Prostate gland (tissue), 2 donors: ENCODE results near the gene TAB2. TPM values are rescaled to one million over a fixed set of nuclear protein-coding genes. Genes with fewer than 3 reads are reported as not detected.

Experiments
- DNase-seq: peaks from one replicate; pipeline ENCODE4 v3.0.0-alpha.2; 2019; ENCODE audit warnings: low spot score
- H3K27ac ChIP-seq, 2 donors: fragments of 200-600 bp; sonication (generic); 2 replicates each; pipeline ENCODE4 v1.5.1; 2017 to 2019
- H3K27me3 ChIP-seq: fragments of 200-600 bp; sonication (generic); replicated peaks from 2 replicates; pipeline ENCODE4 v1.5.1; 2019; ENCODE audit not compliant: insufficient read depth
- H3K36me3 ChIP-seq, 2 donors: fragments of 200-600 bp; sonication (generic); 1 replicate in 1 of 2; 2 replicates in 1 of 2; pipeline versions ENCODE4 v1.5.1 to v1.8.1; 2017 to 2019
- H3K4me1 ChIP-seq: fragments of 200-600 bp; sonication (generic); replicated peaks from 2 replicates; pipeline ENCODE4 v1.5.1; 2019
- H3K4me3 ChIP-seq, 2 donors: fragments of 200-600 bp; sonication (generic); 2 replicates each; pipeline ENCODE4 v1.5.1; 2017 to 2019
- H3K9me3 ChIP-seq: fragments of 200-600 bp; sonication (generic); 2 replicates; pipeline ENCODE4 v1.5.1; 2017
- CTCF ChIP-seq, 4 experiments: fragments of 200-600 bp in 2 of 4; fragments of 450-650 bp in 2 of 4; sonication (generic) in 2 of 4; IDR thresholded peaks; 1 replicate in 3 of 4; 2 replicates in 1 of 4; pipeline ENCODE4 v1.5.1; 2016 to 2019; ENCODE audit warnings: antibody characterized with exemption in 4 of 4, mild to moderate bottlenecking in 2 of 4, moderate library complexity in 2 of 4
- POLR2A ChIP-seq: fragments of 450-650 bp; IDR thresholded peaks from one replicate; pipeline ENCODE4 v1.6.1; 2016; ENCODE audit warnings: antibody characterized with exemption, mild to moderate bottlenecking
- POLR2AphosphoS5 ChIP-seq: sonication (generic); formaldehyde crosslinking; IDR thresholded peaks from one replicate; pipeline ENCODE4 v1.6.1; 2017; ENCODE audit warnings: antibody characterized with exemption
- WGBS: methylation state at CpG from one replicate; pipeline ENCODE4 v1.1.5; 2018; 5-methylcytosine and 5-hydroxymethylcytosine counted together
- intact Hi-C: fragments of 100-400 bp; cut with DNase I; formaldehyde crosslinking; loops from one replicate; pipeline ENCODE4 v1.14.2; 2022
- total RNA-seq, 2 donors: library from RNA; depleted of rRNA; stranded (reverse); fragments of >200 nt; gene quantifications; one replicate each; pipeline ENCODE4 v1.1.0, GENCODE V29; 2016

Gene TAB2
- total RNA-seq, 2 donors from 2014 or later, result 58.8 to 66.3 TPM

GRCh38 chr6:149289966-149290365 lies 27.5 kb upstream of the TAB2 start:
- no peak for DNase-seq
- no peak overlapping the region for H3K4me3 ChIP-seq
- H3K36me3 ChIP-seq, result no peaks in the 10 kb centered on the region
- H3K9me3 ChIP-seq, result no peaks in the 10 kb centered on the region
- WGBS, result 96% methylated on average over 1 of the region's 1 CpG
- no peaks in the 10 kb centered on the region for H3K27me3 ChIP-seq
- intact Hi-C loops, result no loop called here
- TF ChIP-seq CTCF (IDR thresholded peaks at IDR 0.05) (no peak), POLR2A (no peak), POLR2AphosphoS5 (no peak)
- no peak overlapping the region for H3K27ac ChIP-seq
- no peaks in the 10 kb centered on the region for H3K4me1 ChIP-seq

- no peak for DNase-seq
- intact Hi-C loops, result no loop called here
- no peak for TF ChIP-seq POLR2AphosphoS5
- no peak for TF ChIP-seq POLR2A
- TF ChIP-seq CTCF (IDR thresholded peaks at IDR 0.05), result no peak
- no peaks in the 10 kb centered on the region for H3K36me3 ChIP-seq
- no peak overlapping the region for H3K27ac ChIP-seq
- no peak overlapping the region for H3K4me3 ChIP-seq
- H3K9me3 ChIP-seq, result no peaks in the 10 kb centered on the region
- WGBS, result 78% methylated on average over 1 of the region's 1 CpG
- no peaks in the 10 kb centered on the region for H3K27me3 ChIP-seq
- H3K4me1 ChIP-seq, result no peaks in the 10 kb centered on the region
These were observed 24.3 kb upstream of the TAB2 start for GRCh38 chr6:149293244-149293643.

- H3K27ac ChIP-seq, result no peak overlapping the region
- H3K36me3 ChIP-seq, result no peaks in the 10 kb centered on the region
- intact Hi-C loops, result no loop called here
- WGBS, result 95% methylated on average over 1 of the region's 1 CpG
- TF ChIP-seq POLR2A (no peak), POLR2AphosphoS5 (no peak), CTCF (IDR thresholded peaks at IDR 0.05) (no peak)
- no peak overlapping the region for H3K4me3 ChIP-seq
- no peak for DNase-seq
- no peaks in the 10 kb centered on the region for H3K27me3 ChIP-seq
- no peaks in the 10 kb centered on the region for H3K4me1 ChIP-seq
- no peaks in the 10 kb centered on the region for H3K9me3 ChIP-seq
These were observed 16.9 kb upstream of the TAB2 start for GRCh38 chr6:149300563-149300962.

- intact Hi-C loops, result no loop called here
- Histone ChIP-seq H3K27ac (no peak overlapping the region), H3K9me3 (no peaks in the 10 kb centered on the region), H3K36me3 (no peaks in the 10 kb centered on the region), H3K4me1 (no peaks in the 10 kb centered on the region), H3K27me3 (no peaks in the 10 kb centered on the region), H3K4me3 (no peak overlapping the region)
- 93% methylated on average over 3 of the region's 3 CpGs for WGBS
- no peak for TF ChIP-seq POLR2A
- no peak for TF ChIP-seq CTCF (IDR thresholded peaks at IDR 0.05)
- TF ChIP-seq POLR2AphosphoS5, result no peak
- no peak for DNase-seq
These were observed 14.8 kb upstream of the TAB2 start for GRCh38 chr6:149302723-149303122.

GRCh38 chr6:149303468-149303867 lies 14.0 kb upstream of the TAB2 start:
- intact Hi-C loops, result no loop called here
- WGBS, result 86% methylated on average over 1 of the region's 1 CpG
- no peaks in the 10 kb centered on the region for H3K27me3 ChIP-seq
- no peak overlapping the region for H3K4me3 ChIP-seq
- TF ChIP-seq CTCF (IDR thresholded peaks at IDR 0.05) (no peak), POLR2A (no peak), POLR2AphosphoS5 (no peak)
- no peak overlapping the region for H3K27ac ChIP-seq
- H3K36me3 ChIP-seq, result no peaks in the 10 kb centered on the region
- no peak for DNase-seq
- no peaks in the 10 kb centered on the region for H3K4me1 ChIP-seq
- no peaks in the 10 kb centered on the region for H3K9me3 ChIP-seq
